K562 (cell line): ENCODE data around the gene COQ8B. TPM values are rescaled to one million over a fixed set of nuclear protein-coding genes. Genes with fewer than 3 reads are reported as not detected.
A peak's percentile ranks its signal among the peaks of the same experiment; 100 is the strongest.

Experiments
- CAMTA2 ChIP-seq: fragments of 250-450 bp; sonication (Bioruptor Pico); conservative IDR thresholded peaks from 2 replicates; pipeline ENCODE4 v1.5.1; 2022
- CBX3 ChIP-seq, 2 experiments: IDR thresholded peaks; 1 replicate in 1 of 2; 2 replicates in 1 of 2; pipeline ENCODE4 v1.6.1; 2012; ENCODE audit warnings: inconsistent platforms in 2 of 2, low read length in 2 of 2, borderline replicate concordance in 1 of 2, control low read depth in 1 of 2
- CHD4 ChIP-seq: fragments of 200-600 bp; sonication (generic); IDR thresholded peaks from 3 replicates; pipeline ENCODE4 v1.6.1; 2012; ENCODE audit warnings: low read depth, mild to moderate bottlenecking, mixed read lengths, low read length, inconsistent platforms; ENCODE audit not compliant: insufficient read depth, insufficient replicate concordance, poor library complexity, severe bottlenecking
- FOS ChIP-seq: IDR thresholded peaks from 3 replicates; pipeline ENCODE4 v1.6.1; 2011; ENCODE audit not compliant: insufficient read length; ENCODE audit errors: extremely low read depth
- FUS ChIP-seq: fragments of 200-400 bp; formaldehyde crosslinking; optimal IDR thresholded peaks from 2 replicates; pipeline ENCODE3; 2017; ENCODE audit warnings: low read depth, low read length
- GTF2A2 ChIP-seq: IDR thresholded peaks from 2 replicates; pipeline ENCODE4 v1.6.1; 2016; ENCODE audit warnings: mild to moderate bottlenecking, missing genetic modification characterization, missing compliant biosample characterization
- IFI16 ChIP-seq: fragments of 250-450 bp; sonication (Bioruptor Pico); IDR thresholded peaks from 2 replicates; pipeline ENCODE4 v2.1.2; 2022; ENCODE audit warnings: mild to moderate bottlenecking, inconsistent platforms
- NFE2L1 ChIP-seq: fragments of 450-650 bp; IDR thresholded peaks from 2 replicates; pipeline ENCODE4 v1.6.1; 2016; ENCODE audit warnings: missing genetic modification characterization, low read depth, mild to moderate bottlenecking, missing compliant biosample characterization, moderate library complexity, borderline replicate concordance
- POLR2AphosphoS5 ChIP-seq: IDR thresholded peaks from 2 replicates; pipeline ENCODE4 v1.6.1; 2011; ENCODE audit warnings: mild to moderate bottlenecking, low read depth, low read length, moderate library complexity; ENCODE audit not compliant: control insufficient read depth, insufficient read depth
- PPARD ChIP-seq: fragments of 250-450 bp; sonication (Bioruptor Pico); IDR thresholded peaks from 2 replicates; pipeline ENCODE4 v1.8.0; 2022; ENCODE audit warnings: inconsistent platforms, mild to moderate bottlenecking, moderate library complexity
- SETDB1 ChIP-seq: IDR thresholded peaks from one replicate; pipeline ENCODE4 v1.6.1; 2012; ENCODE audit warnings: low read length, control low read depth, inconsistent platforms
- U2AF1 ChIP-seq: fragments of 200-400 bp; formaldehyde crosslinking; optimal IDR thresholded peaks from 2 replicates; pipeline ENCODE3; 2017; ENCODE audit warnings: mild to moderate bottlenecking, low read depth, low read length, moderate library complexity
- ZKSCAN3 ChIP-seq: fragments of 250-450 bp; sonication (Bioruptor Pico); IDR thresholded peaks from 2 replicates; pipeline ENCODE4 v1.4.0; 2020
- ZNF184 ChIP-seq: sonication (generic); formaldehyde crosslinking; IDR thresholded peaks from 2 replicates; pipeline ENCODE4 v1.5.0; 2020; ENCODE audit warnings: missing genetic modification reagents
- ZNF239 ChIP-seq: fragments of 250-450 bp; sonication (Bioruptor Pico); IDR thresholded peaks from 2 replicates; pipeline ENCODE4 v1.4.0; 2020; ENCODE audit warnings: mild to moderate bottlenecking
- ZNF408 ChIP-seq: fragments of 250-450 bp; sonication (Bioruptor Pico); IDR thresholded peaks from 2 replicates; pipeline ENCODE4 v1.4.0; 2020; ENCODE audit warnings: low read depth, mild to moderate bottlenecking, moderate library complexity
- ZNF57 ChIP-seq: fragments of 450-650 bp; formaldehyde crosslinking; IDR thresholded peaks from 2 replicates; pipeline ENCODE4 v1.4.0; 2020; ENCODE audit warnings: mild to moderate bottlenecking, moderate library complexity
- polyA plus RNA-seq, 8 experiments: library from polyadenylated mRNA; depleted of rRNA in 4 of 8; stranded (reverse) in 5 of 8; unstranded in 3 of 8; fragments of >200 nt; fragmentation: Nextera tagmentation in 2 of 8; fragmentation: Illumina TruSeq in 1 of 8; extraction: Ambion mirVana in 2 of 8; extraction: Trizol in 1 of 8; gene quantifications; 2 replicates each; pipeline versions ENCODE4 v1.2.1 to v1.2.3, GENCODE V29; 2011 to 2014; ENCODE audit warnings: inconsistent platforms in 1 of 8, missing spikeins in 1 of 8
- total RNA-seq, 7 experiments: library from RNA; depleted of rRNA in 6 of 7; stranded (reverse); fragments of >200 nt in 6 of 7; fragmentation: Illumina TruSeq in 2 of 7; extraction: Trizol in 2 of 7; gene quantifications; 2 replicates each; pipeline versions ENCODE4 v1.2.1 to v1.2.3, GENCODE V29; 2011 to 2021; ENCODE audit warnings: low replicate concordance in 1 of 7
- TF ChIP-seq, protein P1 (sequence below), 2 experiments: fragments of 450-650 bp; IDR thresholded peaks; 2 replicates each; pipeline ENCODE4 v1.6.1; 2018; ENCODE audit warnings: mild to moderate bottlenecking in 2 of 2, low read depth in 1 of 2; ENCODE audit not compliant: partially characterized antibody in 2 of 2
- TF ChIP-seq, protein P2 (sequence below): fragments of 450-650 bp; formaldehyde crosslinking; IDR thresholded peaks from 2 replicates; pipeline ENCODE4 v1.4.0; 2020; ENCODE audit warnings: mild to moderate bottlenecking, moderate library complexity
- TF ChIP-seq, protein P3 (sequence below): fragments of 450-650 bp; IDR thresholded peaks from one replicate; pipeline ENCODE4 v1.6.1; 2018; ENCODE audit warnings: mild to moderate bottlenecking, moderate library complexity; ENCODE audit not compliant: partially characterized antibody

COQ8B gene
- total and polyA plus RNA-seq, 9 of the 15 experiments (the other 6 are each of a cell fraction or from before 2014, with no cell fraction given), result 0.41 to 32.3 (median 12.9) TPM

DNA sequence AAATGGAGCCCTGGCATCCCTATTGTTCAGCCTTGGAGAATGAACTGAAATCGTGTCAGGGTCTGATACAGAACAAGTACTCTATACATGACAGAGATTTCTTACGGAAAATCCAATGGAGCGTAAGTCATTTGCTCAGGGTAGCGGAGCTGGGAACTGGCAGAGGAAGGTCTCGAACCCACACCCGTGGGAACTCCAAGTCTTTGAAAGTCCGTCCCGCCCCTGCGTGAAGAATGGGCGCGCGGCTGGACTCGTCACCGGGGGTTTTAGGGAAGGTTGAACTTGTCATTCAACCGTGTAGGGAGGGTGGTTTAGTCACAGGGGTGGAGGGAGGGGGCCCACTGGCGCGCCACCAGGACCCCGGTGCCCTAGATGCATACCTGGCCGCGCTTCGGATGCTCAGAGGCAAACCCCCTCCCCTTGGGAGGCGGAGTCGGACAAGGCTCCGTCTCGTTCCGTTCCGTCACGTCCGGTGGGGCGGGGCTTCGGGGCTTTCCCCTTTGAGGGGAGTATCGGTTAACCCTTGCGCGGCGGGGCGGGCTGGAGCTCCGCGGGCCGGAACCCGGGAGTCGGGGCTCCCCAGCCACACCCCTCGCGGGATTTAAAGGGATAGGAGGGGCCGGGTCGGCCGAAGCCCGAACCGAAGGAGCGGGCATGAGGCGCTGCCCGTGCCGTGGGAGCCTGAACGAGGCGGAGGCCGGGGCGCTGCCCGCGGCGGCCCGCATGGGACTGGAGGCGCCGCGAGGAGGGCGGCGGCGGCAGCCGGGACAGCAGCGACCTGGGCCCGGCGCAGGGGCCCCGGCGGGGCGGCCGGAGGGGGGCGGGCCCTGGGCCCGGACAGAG is at the start of gene COQ8B, which contains the start of gene ITPKC (continued):
- TF ChIP-seq, protein P1, sequence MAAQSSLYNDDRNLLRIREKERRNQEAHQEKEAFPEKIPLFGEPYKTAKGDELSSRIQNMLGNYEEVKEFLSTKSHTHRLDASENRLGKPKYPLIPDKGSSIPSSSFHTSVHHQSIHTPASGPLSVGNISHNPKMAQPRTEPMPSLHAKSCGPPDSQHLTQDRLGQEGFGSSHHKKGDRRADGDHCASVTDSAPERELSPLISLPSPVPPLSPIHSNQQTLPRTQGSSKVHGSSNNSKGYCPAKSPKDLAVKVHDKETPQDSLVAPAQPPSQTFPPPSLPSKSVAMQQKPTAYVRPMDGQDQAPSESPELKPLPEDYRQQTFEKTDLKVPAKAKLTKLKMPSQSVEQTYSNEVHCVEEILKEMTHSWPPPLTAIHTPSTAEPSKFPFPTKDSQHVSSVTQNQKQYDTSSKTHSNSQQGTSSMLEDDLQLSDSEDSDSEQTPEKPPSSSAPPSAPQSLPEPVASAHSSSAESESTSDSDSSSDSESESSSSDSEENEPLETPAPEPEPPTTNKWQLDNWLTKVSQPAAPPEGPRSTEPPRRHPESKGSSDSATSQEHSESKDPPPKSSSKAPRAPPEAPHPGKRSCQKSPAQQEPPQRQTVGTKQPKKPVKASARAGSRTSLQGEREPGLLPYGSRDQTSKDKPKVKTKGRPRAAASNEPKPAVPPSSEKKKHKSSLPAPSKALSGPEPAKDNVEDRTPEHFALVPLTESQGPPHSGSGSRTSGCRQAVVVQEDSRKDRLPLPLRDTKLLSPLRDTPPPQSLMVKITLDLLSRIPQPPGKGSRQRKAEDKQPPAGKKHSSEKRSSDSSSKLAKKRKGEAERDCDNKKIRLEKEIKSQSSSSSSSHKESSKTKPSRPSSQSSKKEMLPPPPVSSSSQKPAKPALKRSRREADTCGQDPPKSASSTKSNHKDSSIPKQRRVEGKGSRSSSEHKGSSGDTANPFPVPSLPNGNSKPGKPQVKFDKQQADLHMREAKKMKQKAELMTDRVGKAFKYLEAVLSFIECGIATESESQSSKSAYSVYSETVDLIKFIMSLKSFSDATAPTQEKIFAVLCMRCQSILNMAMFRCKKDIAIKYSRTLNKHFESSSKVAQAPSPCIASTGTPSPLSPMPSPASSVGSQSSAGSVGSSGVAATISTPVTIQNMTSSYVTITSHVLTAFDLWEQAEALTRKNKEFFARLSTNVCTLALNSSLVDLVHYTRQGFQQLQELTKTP (IDR thresholded peaks at IDR 0.05; ENCODE audit: low read depth in 1 of 2, partially characterized antibody in 2 of 2), result no peak
- TF ChIP-seq SETDB1, result no peak
- TF ChIP-seq FOS, result no peak
- TF ChIP-seq ZKSCAN3 (CRISPR knock-in tag), result no peak
- no peak for TF ChIP-seq FUS
- TF ChIP-seq ZNF184, result no peak
- no peak for TF ChIP-seq ZNF239
- TF ChIP-seq ZNF57 (CRISPR knock-in tag), result no peak
- no peak for TF ChIP-seq ZNF408 (CRISPR knock-in tag)
- TF ChIP-seq CHD4, result no peak
- TF ChIP-seq, protein P2, sequence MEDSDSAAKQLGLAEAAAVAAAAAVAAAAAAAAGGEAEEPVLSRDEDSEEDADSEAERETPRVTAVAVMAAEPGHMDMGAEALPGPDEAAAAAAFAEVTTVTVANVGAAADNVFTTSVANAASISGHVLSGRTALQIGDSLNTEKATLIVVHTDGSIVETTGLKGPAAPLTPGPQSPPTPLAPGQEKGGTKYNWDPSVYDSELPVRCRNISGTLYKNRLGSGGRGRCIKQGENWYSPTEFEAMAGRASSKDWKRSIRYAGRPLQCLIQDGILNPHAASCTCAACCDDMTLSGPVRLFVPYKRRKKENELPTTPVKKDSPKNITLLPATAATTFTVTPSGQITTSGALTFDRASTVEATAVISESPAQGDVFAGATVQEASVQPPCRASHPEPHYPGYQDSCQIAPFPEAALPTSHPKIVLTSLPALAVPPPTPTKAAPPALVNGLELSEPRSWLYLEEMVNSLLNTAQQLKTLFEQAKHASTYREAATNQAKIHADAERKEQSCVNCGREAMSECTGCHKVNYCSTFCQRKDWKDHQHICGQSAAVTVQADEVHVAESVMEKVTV (CRISPR knock-in tag), result no peak
- no peak for TF ChIP-seq PPARD (CRISPR knock-in tag)
- TF ChIP-seq CBX3 (IDR thresholded peaks at IDR 0.05; ENCODE audit: borderline replicate concordance in 1 of 2, low read length in 2 of 2), result 0 out of 3 replicates have a peak, but pooled peaks of 1 of the 2 experiments have one; percentile 14
- TF ChIP-seq NFE2L1 (tag), result no peak
- TF ChIP-seq GTF2A2 (tag), result no peak
- TF ChIP-seq CAMTA2 (CRISPR knock-in tag), result 0 out of 2 replicates have a peak, but pooled peaks have one; percentile 71
- no peak; the same call in 1 of the 2 replicates for TF ChIP-seq POLR2AphosphoS5
- TF ChIP-seq, protein P3, sequence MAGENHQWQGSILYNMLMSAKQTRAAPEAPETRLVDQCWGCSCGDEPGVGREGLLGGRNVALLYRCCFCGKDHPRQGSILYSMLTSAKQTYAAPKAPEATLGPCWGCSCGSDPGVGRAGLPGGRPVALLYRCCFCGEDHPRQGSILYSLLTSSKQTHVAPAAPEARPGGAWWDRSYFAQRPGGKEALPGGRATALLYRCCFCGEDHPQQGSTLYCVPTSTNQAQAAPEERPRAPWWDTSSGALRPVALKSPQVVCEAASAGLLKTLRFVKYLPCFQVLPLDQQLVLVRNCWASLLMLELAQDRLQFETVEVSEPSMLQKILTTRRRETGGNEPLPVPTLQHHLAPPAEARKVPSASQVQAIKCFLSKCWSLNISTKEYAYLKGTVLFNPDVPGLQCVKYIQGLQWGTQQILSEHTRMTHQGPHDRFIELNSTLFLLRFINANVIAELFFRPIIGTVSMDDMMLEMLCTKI, result no peak
- no peak for TF ChIP-seq IFI16 (CRISPR knock-in tag)
- TF ChIP-seq U2AF1, result no peak
